Caco-2 (cell line): Measurements from ENCODE around the gene PECR. TPM values are rescaled to one million over a fixed set of nuclear protein-coding genes. Genes with fewer than 3 reads are reported as not detected.

ENCODE experiments used
- BruUV-seq: library from RNA; stranded (reverse); fragments of 400-500 nt; replicated peaks from 2 replicates; lab custom pipeline; 2021; lab: Mats Ljungman, UMichigan
- CTCF ChIA-PET: fragments of 300-600 bp; sonication (Branson Sonifier 250); formaldehyde crosslinking; loops from one replicate; lab custom pipeline; 2022; ENCODE audit warnings: antibody characterized with exemption; lab: Charles Lee
- POLR2A ChIA-PET: fragments of 300-600 bp; sonication (Branson Sonifier 250); formaldehyde crosslinking; loops from one replicate; lab custom pipeline; 2022; ENCODE audit warnings: antibody characterized with exemption; lab: Charles Lee
- DNase-seq, 2 experiments: peaks; one replicate each; pipeline versions ENCODE4 v3.0.0 to v3.0.0-alpha.2; 2020 to 2022
- H3K27me3 ChIP-seq: replicated peaks from 2 replicates; pipeline ENCODE4 v1.6.0; 2011; ENCODE audit warnings: low read length; ENCODE audit not compliant: control insufficient read depth, insufficient read depth
- H3K36me3 ChIP-seq: 2 replicates; pipeline ENCODE4 v1.5.1; 2011; ENCODE audit warnings: low read length; ENCODE audit not compliant: control insufficient read depth, insufficient read depth
- H3K4me1 ChIP-seq: fragments of 250-450 bp; sonication (Bioruptor Pico); 2 replicates; pipeline ENCODE4 v1.5.1; 2020; ENCODE audit warnings: mild to moderate bottlenecking
- H3K4me3 ChIP-seq: 2 replicates; pipeline ENCODE4 v1.5.1; 2011; ENCODE audit warnings: low read depth, mild to moderate bottlenecking, control low read depth, low read length
- H3K9me3 ChIP-seq: fragments of 250-450 bp; sonication (Bioruptor Pico); 2 replicates; pipeline ENCODE4 v1.5.1; 2020; ENCODE audit warnings: mild to moderate bottlenecking, moderate library complexity
- H3K27ac Mint-ChIP-seq: one replicate; pipeline ENCODE4 v1.8.0; 2022; ENCODE audit warnings: mixed read lengths; ENCODE audit not compliant: unreplicated experiment
- H3K27me3 Mint-ChIP-seq: one replicate; pipeline ENCODE4 v1.8.0; 2022; ENCODE audit warnings: mixed read lengths; ENCODE audit not compliant: insufficient read depth, unreplicated experiment
- H3K36me3 Mint-ChIP-seq: one replicate; pipeline ENCODE4 v1.8.0; 2022; ENCODE audit warnings: mild to moderate bottlenecking, mixed read lengths; ENCODE audit not compliant: insufficient read depth, unreplicated experiment
- H3K4me1 Mint-ChIP-seq: one replicate; pipeline ENCODE4 v1.8.0; 2022; ENCODE audit warnings: low read depth, mixed read lengths; ENCODE audit not compliant: unreplicated experiment
- H3K4me3 Mint-ChIP-seq: one replicate; pipeline ENCODE4 v1.8.0; 2022; ENCODE audit warnings: mild to moderate bottlenecking, moderate library complexity, mixed read lengths; ENCODE audit not compliant: unreplicated experiment
- H3K9me3 Mint-ChIP-seq: one replicate; pipeline ENCODE4 v1.8.0; 2022; ENCODE audit warnings: mixed read lengths; ENCODE audit not compliant: unreplicated experiment
- intact Hi-C: fragments of 100-400 bp; cut with micrococcal nuclease; formaldehyde crosslinking; loops from one replicate; pipeline ENCODE4 v1.10.0; 2022; ENCODE audit not compliant: unreplicated experiment
- total RNA-seq: library from RNA; stranded (reverse); gene quantifications from 2 replicates; pipeline ENCODE4 v1.2.3, GENCODE V29; 2022
- TF ChIP-seq, protein P1 (sequence below), 2 experiments: fragments of 200-600 bp in 1 of 2; IDR thresholded peaks; 1 replicate in 1 of 2; 2 replicates in 1 of 2; pipeline versions ENCODE4 v1.5.1 to v1.8.0; 2011 to 2022; ENCODE audit warnings: antibody characterized with exemption in 1 of 2, control low read depth in 1 of 2, inconsistent platforms in 1 of 2, low read depth in 1 of 2, low read length in 1 of 2, mild to moderate bottlenecking in 1 of 2, moderate library complexity in 1 of 2; ENCODE audit not compliant: insufficient read depth in 1 of 2, severe bottlenecking in 1 of 2, unreplicated experiment in 1 of 2

Gene PECR
- total RNA-seq, 1 experiment from 2014 or later = 42.0 TPM

- Mint-ChIP-seq H3K4me1 (no peaks in the 10 kb centered on the region), H3K27ac (no peak overlapping the region), H3K9me3 (no peaks in the 10 kb centered on the region), H3K4me3 (no peak overlapping the region), H3K36me3 (no peaks in the 10 kb centered on the region), H3K27me3 (no peaks in the 10 kb centered on the region)
- no TSS peak for BruUV-seq
- no peak for DNase-seq
- CTCF ChIA-PET = interaction anchor here (0.6 to 2.2 kb wide), 4 partner anchors 10 to 1077 kb away, joined by 3 to 14 read pairs (median 4); no protein-coding TSS in a partner anchor
- POLR2A ChIA-PET = no interaction called here
- Histone ChIP-seq H3K9me3 (no peaks in the 10 kb centered on the region), H3K4me1 (peaks cover 8% of the 10 kb centered on the region; the same call in 1 of the 2 replicates), H3K4me3 (no peak overlapping the region), H3K36me3 (no peaks in the 10 kb centered on the region), H3K27me3 (no peaks in the 10 kb centered on the region)
- TF ChIP-seq, protein P1, sequence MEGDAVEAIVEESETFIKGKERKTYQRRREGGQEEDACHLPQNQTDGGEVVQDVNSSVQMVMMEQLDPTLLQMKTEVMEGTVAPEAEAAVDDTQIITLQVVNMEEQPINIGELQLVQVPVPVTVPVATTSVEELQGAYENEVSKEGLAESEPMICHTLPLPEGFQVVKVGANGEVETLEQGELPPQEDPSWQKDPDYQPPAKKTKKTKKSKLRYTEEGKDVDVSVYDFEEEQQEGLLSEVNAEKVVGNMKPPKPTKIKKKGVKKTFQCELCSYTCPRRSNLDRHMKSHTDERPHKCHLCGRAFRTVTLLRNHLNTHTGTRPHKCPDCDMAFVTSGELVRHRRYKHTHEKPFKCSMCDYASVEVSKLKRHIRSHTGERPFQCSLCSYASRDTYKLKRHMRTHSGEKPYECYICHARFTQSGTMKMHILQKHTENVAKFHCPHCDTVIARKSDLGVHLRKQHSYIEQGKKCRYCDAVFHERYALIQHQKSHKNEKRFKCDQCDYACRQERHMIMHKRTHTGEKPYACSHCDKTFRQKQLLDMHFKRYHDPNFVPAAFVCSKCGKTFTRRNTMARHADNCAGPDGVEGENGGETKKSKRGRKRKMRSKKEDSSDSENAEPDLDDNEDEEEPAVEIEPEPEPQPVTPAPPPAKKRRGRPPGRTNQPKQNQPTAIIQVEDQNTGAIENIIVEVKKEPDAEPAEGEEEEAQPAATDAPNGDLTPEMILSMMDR (IDR thresholded peaks at IDR 0.05; ENCODE audit: insufficient read depth in 1 of 2, low read depth in 1 of 2, low read length in 1 of 2, severe bottlenecking in 1 of 2, unreplicated experiment in 1 of 2) = no peak
- intact Hi-C loops = no loop called here
These were observed 59.6 kb downstream of the PECR start for GRCh38 chr2:216021768-216022565.

- POLR2A ChIA-PET = no interaction called here
- TF ChIP-seq, protein P1 (IDR thresholded peaks at IDR 0.05; ENCODE audit: insufficient read depth in 1 of 2, low read depth in 1 of 2, low read length in 1 of 2, severe bottlenecking in 1 of 2, unreplicated experiment in 1 of 2) = no peak
- Histone ChIP-seq H3K4me1 (peaks cover 8% of the 10 kb centered on the region; the same call in 1 of the 2 replicates), H3K4me3 (no peak overlapping the region), H3K9me3 (no peaks in the 10 kb centered on the region), H3K27me3 (no peaks in the 10 kb centered on the region), H3K36me3 (no peaks in the 10 kb centered on the region)
- Mint-ChIP-seq H3K27me3 (no peaks in the 10 kb centered on the region), H3K36me3 (no peaks in the 10 kb centered on the region), H3K27ac (no peak overlapping the region), H3K4me1 (peaks cover 6% of the 10 kb centered on the region), H3K9me3 (no peaks in the 10 kb centered on the region), H3K4me3 (no peak overlapping the region)
- DNase-seq = no peak
- intact Hi-C loops = no loop called here
- CTCF ChIA-PET = no interaction called here
- BruUV-seq = no TSS peak
These were observed 62.9 kb downstream of the PECR start for GRCh38 chr2:216018709-216019108.

DNA sequence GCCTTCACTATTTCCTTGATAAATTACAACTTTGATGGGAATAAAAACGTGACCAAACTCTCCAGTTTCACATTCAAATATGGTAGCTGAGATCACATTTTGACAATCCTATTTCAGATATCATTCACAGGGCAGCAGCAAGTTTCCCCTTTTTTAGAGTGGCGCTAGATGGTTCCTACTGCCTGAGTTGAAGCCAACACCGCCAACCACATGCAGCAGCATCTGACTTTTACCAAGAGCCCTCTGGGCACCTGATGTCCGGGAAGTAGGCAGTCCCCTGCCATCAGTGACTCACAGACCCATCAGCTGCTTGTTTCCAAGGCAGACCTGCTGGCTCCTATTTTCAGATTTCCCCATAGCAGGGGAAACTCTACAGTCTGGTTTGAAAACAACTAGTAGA, 64.2 kb downstream of the PECR start:
- CTCF ChIA-PET = no interaction called here
- Histone ChIP-seq H3K36me3 (0 out of 2 replicates have a peak, but pooled peaks cover 2% of the 10 kb centered on the region), H3K4me3 (no peak overlapping the region), H3K27me3 (no peaks in the 10 kb centered on the region), H3K9me3 (no peaks in the 10 kb centered on the region), H3K4me1 (peaks cover 8% of the 10 kb centered on the region; the same call in 1 of the 2 replicates)
- POLR2A ChIA-PET = no interaction called here
- peaks cover 6% of the 10 kb centered on the region for H3K4me1 Mint-ChIP-seq
- no peaks in the 10 kb centered on the region for H3K9me3 Mint-ChIP-seq
- H3K36me3 Mint-ChIP-seq = no peaks in the 10 kb centered on the region
- H3K27ac Mint-ChIP-seq = no peak overlapping the region
- TF ChIP-seq, protein P1 (IDR thresholded peaks at IDR 0.05; ENCODE audit: insufficient read depth in 1 of 2, low read depth in 1 of 2, low read length in 1 of 2, severe bottlenecking in 1 of 2, unreplicated experiment in 1 of 2) = no peak
- H3K27me3 Mint-ChIP-seq = no peaks in the 10 kb centered on the region
- no peak overlapping the region for H3K4me3 Mint-ChIP-seq
- no peak for DNase-seq
- no TSS peak for BruUV-seq
- intact Hi-C loops = no loop called here
